Measurements from ENCODE around the gene EXOC5.

Gene EXOC5

DNA sequence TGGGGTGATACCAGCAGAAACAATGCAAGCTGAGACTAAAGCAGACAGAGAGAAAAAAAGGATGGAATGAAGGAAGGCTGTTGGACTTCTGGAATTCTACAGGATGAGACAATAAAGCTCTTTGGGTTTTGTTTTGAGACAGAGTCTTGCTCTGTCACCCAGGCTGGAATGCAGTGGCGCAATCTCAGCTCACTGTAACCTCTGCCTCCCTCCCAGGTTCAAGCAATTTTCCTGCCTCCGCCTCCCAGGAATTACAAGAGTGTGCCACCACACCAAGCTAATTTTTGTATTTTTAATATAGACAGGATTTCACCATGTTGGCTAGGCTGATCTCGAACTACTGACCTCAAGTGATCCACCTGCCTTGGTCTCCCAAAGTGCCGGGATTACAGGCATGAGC lies 115.4 kb downstream of the EXOC5 start:
- H3K4me3 ChIP-seq = no peak overlapping the region
- no peak overlapping the region for H3K9ac ChIP-seq
- no peaks in the 10 kb centered on the region for H4K20me1 ChIP-seq
- no peak overlapping the region for H3K4me2 ChIP-seq
- TF ChIP-seq Cebpa-rat (IDR thresholded peaks at IDR 0.05) = no peak
- H3K9me3 ChIP-seq (replicated peaks in 1 of 11) = no peaks in the 10 kb centered on the region
- no peaks in the 10 kb centered on the region for H3K27me3 ChIP-seq
- no peaks in the 10 kb centered on the region for H3K4me1 ChIP-seq
- no peaks in the 10 kb centered on the region for H3K36me3 ChIP-seq
- H3K27ac ChIP-seq = no peak overlapping the region

All from BLaER1 treated with 17β-estradiol and CSF1 and Interleukin-3, amounts not matched to agents 10 nM and 100 nM (cell line).